ENCODE results near the gene GPA33. TPM values are rescaled to one million over a fixed set of nuclear protein-coding genes. Genes with fewer than 3 reads are reported as not detected.

Gene GPA33
- total and polyA plus RNA-seq, 2 donors (not counting 1 experiment from before 2014, with no cell fraction given) = not detected

- Histone ChIP-seq H3K9ac (ENCODE audit: insufficient read depth, low read length) (no peak overlapping the region), H3K27ac (ENCODE audit: insufficient read depth, low read length) (no peak overlapping the region), H3K4me3 (replicated peaks in 1 of 4; ENCODE audit: control extremely low read depth in 1 of 4, insufficient read depth in 1 of 4, low read depth in 3 of 4, low read length in 4 of 4) (no peak overlapping the region), H2AFZ (ENCODE audit: low read length) (no peak overlapping the region), H3K9me3 (ENCODE audit: control insufficient read depth, insufficient read depth, low read depth, low read length) (no peaks in the 10 kb centered on the region), H3K27me3 (ENCODE audit: control insufficient read depth, insufficient read depth, low read length) (no peaks in the 10 kb centered on the region), H3K4me2 (ENCODE audit: extremely low read depth, insufficient read depth, low read length) (no peak overlapping the region), H3K36me3 (ENCODE audit: control insufficient read depth, insufficient read depth, low read length) (no peaks in the 10 kb centered on the region), H4K20me1 (ENCODE audit: control insufficient read depth, extremely low read depth, insufficient read depth, low read length) (no peaks in the 10 kb centered on the region), H3K4me1 (ENCODE audit: control insufficient read depth, extremely low read depth, insufficient read depth, low read length) (peaks cover 3% of the 10 kb centered on the region), H3K79me2 (ENCODE audit: control insufficient read depth, insufficient read depth, low read length) (no peaks in the 10 kb centered on the region)
- TF ChIP-seq EZH2 (IDR thresholded peaks at IDR 0.05; ENCODE audit: low read length, missing control alignments) = no peak
- TF ChIP-seq CTCF (conservative IDR thresholded peaks at IDR 0.05 in 1 of 2, IDR thresholded peaks at IDR 0.05 in 1 of 2; ENCODE audit: low read depth in 1 of 2, low read length in 2 of 2) = no peak
- no peak for DNase-seq (ENCODE audit: low read depth in 2 of 2)
These were observed 35.1 kb downstream of the GPA33 start for GRCh38 chr1:167054946-167055630.

GRCh38 chr1:167054531-167054930 lies 35.6 kb downstream of the GPA33 start:
- peaks cover 3% of the 10 kb centered on the region for H3K4me1 ChIP-seq (ENCODE audit: control insufficient read depth, extremely low read depth, insufficient read depth, low read length)
- H3K9ac ChIP-seq (ENCODE audit: insufficient read depth, low read length) = no peak overlapping the region
- no peaks in the 10 kb centered on the region for H3K27me3 ChIP-seq (ENCODE audit: control insufficient read depth, insufficient read depth, low read length)
- no peak overlapping the region for H2AFZ ChIP-seq (ENCODE audit: low read length)
- H3K79me2 ChIP-seq (ENCODE audit: control insufficient read depth, insufficient read depth, low read length) = no peaks in the 10 kb centered on the region
- H3K9me3 ChIP-seq (ENCODE audit: control insufficient read depth, insufficient read depth, low read depth, low read length) = no peaks in the 10 kb centered on the region
- H4K20me1 ChIP-seq (ENCODE audit: control insufficient read depth, extremely low read depth, insufficient read depth, low read length) = no peaks in the 10 kb centered on the region
- no peak overlapping the region for H3K27ac ChIP-seq (ENCODE audit: insufficient read depth, low read length)
- no peak overlapping the region for H3K4me3 ChIP-seq (replicated peaks in 1 of 4; ENCODE audit: control extremely low read depth in 1 of 4, insufficient read depth in 1 of 4, low read depth in 3 of 4, low read length in 4 of 4)
- no peak overlapping the region for H3K4me2 ChIP-seq (ENCODE audit: extremely low read depth, insufficient read depth, low read length)
- TF ChIP-seq EZH2 (IDR thresholded peaks at IDR 0.05; ENCODE audit: low read length, missing control alignments) (no peak), CTCF (conservative IDR thresholded peaks at IDR 0.05 in 1 of 2, IDR thresholded peaks at IDR 0.05 in 1 of 2; ENCODE audit: low read depth in 1 of 2, low read length in 2 of 2) (no peak)
- no peaks in the 10 kb centered on the region for H3K36me3 ChIP-seq (ENCODE audit: control insufficient read depth, insufficient read depth, low read length)
- DNase-seq (ENCODE audit: low read depth in 2 of 2) = no peak

GRCh38 chr1:167052389-167052788 lies 37.8 kb downstream of the GPA33 start:
- Histone ChIP-seq H3K4me1 (ENCODE audit: control insufficient read depth, extremely low read depth, insufficient read depth, low read length) (no peaks in the 10 kb centered on the region), H3K27ac (ENCODE audit: insufficient read depth, low read length) (no peak overlapping the region), H4K20me1 (ENCODE audit: control insufficient read depth, extremely low read depth, insufficient read depth, low read length) (no peaks in the 10 kb centered on the region), H3K36me3 (ENCODE audit: control insufficient read depth, insufficient read depth, low read length) (no peaks in the 10 kb centered on the region), H3K27me3 (ENCODE audit: control insufficient read depth, insufficient read depth, low read length) (no peaks in the 10 kb centered on the region), H3K9ac (ENCODE audit: insufficient read depth, low read length) (no peak overlapping the region), H2AFZ (ENCODE audit: low read length) (no peak overlapping the region), H3K79me2 (ENCODE audit: control insufficient read depth, insufficient read depth, low read length) (no peaks in the 10 kb centered on the region), H3K4me2 (ENCODE audit: extremely low read depth, insufficient read depth, low read length) (no peak overlapping the region), H3K4me3 (replicated peaks in 1 of 4; ENCODE audit: control extremely low read depth in 1 of 4, insufficient read depth in 1 of 4, low read depth in 3 of 4, low read length in 4 of 4) (no peak overlapping the region), H3K9me3 (ENCODE audit: control insufficient read depth, insufficient read depth, low read depth, low read length) (no peaks in the 10 kb centered on the region)
- DNase-seq (ENCODE audit: low read depth in 2 of 2) = no peak
- TF ChIP-seq CTCF (conservative IDR thresholded peaks at IDR 0.05 in 1 of 2, IDR thresholded peaks at IDR 0.05 in 1 of 2; ENCODE audit: low read depth in 1 of 2, low read length in 2 of 2) = peak; percentile 31 to 51
- no peak for TF ChIP-seq EZH2 (IDR thresholded peaks at IDR 0.05; ENCODE audit: low read length, missing control alignments)
